HUES64 (cell line): ENCODE measurements around the gene SBDS.

Source experiments
- H3K27ac ChIP-seq: 2 replicates; pipeline ENCODE4 v1.7.0; 2013; ENCODE audit warnings: low read depth, low read length, inconsistent platforms
- H3K27me3 ChIP-seq: 2 replicates; pipeline ENCODE4 v1.6.1; 2013; ENCODE audit warnings: mild to moderate bottlenecking, low read length; ENCODE audit not compliant: insufficient read depth
- H3K36me3 ChIP-seq: 2 replicates; pipeline ENCODE4 v1.6.1; 2013; ENCODE audit warnings: mild to moderate bottlenecking, low read length; ENCODE audit not compliant: insufficient read depth
- H3K4me1 ChIP-seq: 2 replicates; pipeline ENCODE4 v1.6.1; 2013; ENCODE audit warnings: mild to moderate bottlenecking, low read length, moderate library complexity; ENCODE audit not compliant: insufficient read depth
- H3K4me3 ChIP-seq: 2 replicates; pipeline ENCODE4 v1.5.1; 2013; ENCODE audit warnings: mild to moderate bottlenecking, low read length, moderate library complexity
- H3K9ac ChIP-seq: 2 replicates; pipeline ENCODE4 v1.6.1; 2013; ENCODE audit warnings: mild to moderate bottlenecking, low read depth, low read length
- H3K9me3 ChIP-seq: 2 replicates; pipeline ENCODE4 v1.6.1; 2013; ENCODE audit warnings: low read depth, low read length; ENCODE audit not compliant: insufficient read depth
- WGBS: fragments of 150-250, 120-280 bp; methylation state at CpG from one replicate; pipeline ENCODE4 v1.1.7; 2013; ENCODE audit warnings: missing lambda C conversion rate; 5-methylcytosine and 5-hydroxymethylcytosine counted together

SBDS gene

GRCh38 chr7:66958538-66959350, 36.6 kb downstream of the SBDS start:
- no peaks in the 10 kb centered on the region for H3K4me1 ChIP-seq
- H3K4me3 ChIP-seq: no peak overlapping the region
- H3K27ac ChIP-seq: no peak overlapping the region
- no peaks in the 10 kb centered on the region for H3K27me3 ChIP-seq
- no peaks in the 10 kb centered on the region for H3K9me3 ChIP-seq
- no peak overlapping the region for H3K9ac ChIP-seq
- H3K36me3 ChIP-seq: peaks cover 47% of the 10 kb centered on the region
- 94% methylated on average over 17 of the region's 17 CpGs for WGBS

GRCh38 chr7:66957595-66958290, 37.6 kb downstream of the SBDS start:
- H3K9me3 ChIP-seq: no peaks in the 10 kb centered on the region
- H3K27ac ChIP-seq: no peak overlapping the region
- WGBS: 95% methylated on average over 13 of the region's 13 CpGs
- no peak overlapping the region for H3K4me3 ChIP-seq
- H3K9ac ChIP-seq: no peak overlapping the region
- H3K36me3 ChIP-seq: peaks cover 54% of the 10 kb centered on the region
- no peaks in the 10 kb centered on the region for H3K4me1 ChIP-seq
- no peaks in the 10 kb centered on the region for H3K27me3 ChIP-seq

GRCh38 chr7:66953044-66953427, 42.4 kb downstream of the SBDS start:
- Histone ChIP-seq H3K9ac (no peak overlapping the region), H3K36me3 (peaks cover 86% of the 10 kb centered on the region)

DNA sequence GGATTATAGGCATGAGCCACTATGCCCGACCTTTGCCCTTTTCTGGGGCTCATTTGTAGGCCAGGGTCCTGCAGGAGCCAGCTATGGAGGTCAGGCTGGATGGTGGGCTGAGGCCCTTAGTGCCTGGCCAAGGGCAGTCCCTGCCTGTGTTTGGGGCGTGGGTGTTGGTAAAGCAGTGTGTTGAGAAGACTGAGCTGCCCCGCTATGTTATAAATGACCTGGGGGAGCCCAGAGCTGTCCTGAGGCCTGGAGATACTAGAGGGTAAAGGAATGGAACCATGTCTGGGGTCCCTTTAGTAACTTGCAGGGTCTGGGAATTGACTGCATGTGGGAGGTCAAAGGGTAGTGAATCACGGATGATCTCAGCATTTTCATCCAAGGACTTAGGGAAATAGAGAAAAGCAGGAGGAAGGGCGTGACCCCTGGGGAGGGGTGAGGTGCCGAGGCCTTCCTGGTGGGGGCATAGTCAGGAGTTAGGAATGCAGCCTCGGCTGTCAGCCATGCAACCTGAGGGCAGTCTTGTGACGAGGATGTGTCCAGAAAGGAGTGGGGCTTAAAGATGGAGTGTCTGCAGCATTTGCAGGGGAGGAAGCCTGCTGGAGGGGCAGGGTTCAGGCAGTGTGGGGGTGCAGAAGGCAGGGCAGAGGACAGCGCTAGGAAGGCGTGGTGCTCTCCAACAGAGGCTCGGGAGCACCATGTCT, 42.9 kb downstream of the SBDS start:
- H3K9me3 ChIP-seq: no peaks in the 10 kb centered on the region
- no peak overlapping the region for H3K4me3 ChIP-seq
- H3K27ac ChIP-seq: no peak overlapping the region
- no peaks in the 10 kb centered on the region for H3K27me3 ChIP-seq
- no peak overlapping the region for H3K9ac ChIP-seq
- peaks cover 85% of the 10 kb centered on the region for H3K36me3 ChIP-seq
- 83% methylated on average over 11 of the region's 11 CpGs for WGBS
- H3K4me1 ChIP-seq: no peaks in the 10 kb centered on the region

More at GRCh38 chr7:66953044-66953427, 42.4 kb downstream of the SBDS start:
- no peak overlapping the region for H3K4me3 ChIP-seq
- H3K27me3 ChIP-seq: no peaks in the 10 kb centered on the region
- whole genome bisulfite sequencing: 94% methylated on average over 4 of the region's 5 CpGs
- H3K9me3 ChIP-seq: no peaks in the 10 kb centered on the region
- no peak overlapping the region for H3K27ac ChIP-seq
- H3K4me1 ChIP-seq: no peaks in the 10 kb centered on the region

GRCh38 chr7:66950763-66951162, 44.6 kb downstream of the SBDS start:
- Histone ChIP-seq H3K9me3 (no peaks in the 10 kb centered on the region), H3K4me3 (no peak overlapping the region), H3K4me1 (no peaks in the 10 kb centered on the region), H3K9ac (no peak overlapping the region), H3K27me3 (no peaks in the 10 kb centered on the region), H3K27ac (no peak overlapping the region), H3K36me3 (peaks cover 83% of the 10 kb centered on the region)
- 94% methylated on average over 8 of the region's 8 CpGs for WGBS

GRCh38 chr7:66950311-66950710, 45.1 kb downstream of the SBDS start:
- Histone ChIP-seq H3K9ac (no peak overlapping the region), H3K4me3 (no peak overlapping the region), H3K27me3 (no peaks in the 10 kb centered on the region), H3K27ac (no peak overlapping the region), H3K4me1 (no peaks in the 10 kb centered on the region), H3K36me3 (peaks cover 82% of the 10 kb centered on the region), H3K9me3 (no peaks in the 10 kb centered on the region)
- 100% methylated on average over 3 of the region's 3 CpGs for WGBS

- Histone ChIP-seq H3K27ac (no peak overlapping the region), H3K4me1 (no peaks in the 10 kb centered on the region), H3K27me3 (no peaks in the 10 kb centered on the region), H3K4me3 (no peak overlapping the region), H3K36me3 (peaks cover 83% of the 10 kb centered on the region), H3K9me3 (no peaks in the 10 kb centered on the region), H3K9ac (no peak overlapping the region)
- WGBS: 96% methylated on average over 18 of the region's 19 CpGs
These were observed 46.8 kb downstream of the SBDS start for GRCh38 chr7:66948480-66949109.

- peaks cover 91% of the 10 kb centered on the region for H3K36me3 ChIP-seq
- H3K9me3 ChIP-seq: no peaks in the 10 kb centered on the region
- no peak overlapping the region for H3K9ac ChIP-seq
- no peaks in the 10 kb centered on the region for H3K4me1 ChIP-seq
- no peak overlapping the region for H3K4me3 ChIP-seq
- no peak overlapping the region for H3K27ac ChIP-seq
- no peaks in the 10 kb centered on the region for H3K27me3 ChIP-seq
- WGBS: 100% methylated on average over 1 of the region's 2 CpGs
These were observed 48.8 kb downstream of the SBDS start for GRCh38 chr7:66946545-66946944.

- Histone ChIP-seq H3K9me3 (no peaks in the 10 kb centered on the region), H3K4me3 (no peak overlapping the region), H3K4me1 (no peaks in the 10 kb centered on the region), H3K9ac (no peak overlapping the region), H3K27ac (no peak overlapping the region), H3K36me3 (peaks cover 33% of the 10 kb centered on the region), H3K27me3 (no peaks in the 10 kb centered on the region)
- WGBS: 99% methylated on average over 4 of the region's 4 CpGs
These were observed 56.1 kb downstream of the SBDS start for GRCh38 chr7:66939325-66939724.

GRCh38 chr7:66937940-66938339, 57.4 kb downstream of the SBDS start:
- 94% methylated on average over 4 of the region's 4 CpGs for WGBS
- Histone ChIP-seq H3K9me3 (no peaks in the 10 kb centered on the region), H3K9ac (no peak overlapping the region), H3K27ac (no peak overlapping the region), H3K27me3 (no peaks in the 10 kb centered on the region), H3K36me3 (peaks cover 20% of the 10 kb centered on the region), H3K4me1 (peaks cover 5% of the 10 kb centered on the region; the same call in 1 of the 2 replicates), H3K4me3 (no peak overlapping the region)
